DMS114 treated with DMSO at 0.1 percent for 48 hours (cell line): ENCODE results near the gene TIMP2.
"Not testable (repeated sequence)": the region's sequence is repeated elsewhere in the genome, so short reads cannot be mapped to it uniquely, and the experiment has no call there.

Source experiments
- DNase-seq: peaks from one replicate; lab custom pipeline; 2025; ENCODE audit not compliant: unreplicated experiment; lab: John Stamatoyannopoulos, UW

TIMP2 gene

DNA sequence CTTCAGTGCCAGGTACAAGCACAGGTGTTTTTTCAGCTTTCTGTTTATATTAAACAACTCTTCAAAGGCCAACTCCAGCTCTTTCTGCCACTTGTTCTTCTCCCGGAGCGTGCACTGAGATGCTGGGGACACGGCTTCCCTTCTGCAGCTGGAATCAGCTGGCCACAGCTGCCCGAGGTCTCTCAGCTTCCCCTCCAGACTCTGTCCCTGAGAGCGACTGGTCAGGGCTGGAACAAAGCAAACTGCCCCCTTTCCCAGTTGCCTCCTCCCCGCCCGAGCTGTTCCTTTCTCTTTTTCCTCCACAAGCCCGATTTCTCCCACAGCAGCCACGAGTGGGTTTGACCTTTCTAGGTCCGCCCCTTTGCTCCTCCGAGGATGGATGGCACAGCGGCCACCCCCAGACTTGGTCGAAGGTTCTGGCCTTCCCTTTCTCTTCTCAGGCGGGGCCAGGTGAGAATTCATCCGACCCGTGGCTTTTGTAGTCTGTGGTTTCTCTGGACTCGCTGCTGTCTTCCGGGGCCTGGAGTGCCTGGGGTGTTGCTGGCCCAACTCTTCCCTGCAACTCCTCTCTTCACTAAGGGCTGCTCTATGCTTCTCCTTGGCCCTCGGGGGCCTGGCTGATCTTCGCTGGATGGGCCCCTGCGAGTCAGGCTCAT is 33.7 kb downstream of the TIMP2 start:
- DNase-seq: no peak

DNA sequence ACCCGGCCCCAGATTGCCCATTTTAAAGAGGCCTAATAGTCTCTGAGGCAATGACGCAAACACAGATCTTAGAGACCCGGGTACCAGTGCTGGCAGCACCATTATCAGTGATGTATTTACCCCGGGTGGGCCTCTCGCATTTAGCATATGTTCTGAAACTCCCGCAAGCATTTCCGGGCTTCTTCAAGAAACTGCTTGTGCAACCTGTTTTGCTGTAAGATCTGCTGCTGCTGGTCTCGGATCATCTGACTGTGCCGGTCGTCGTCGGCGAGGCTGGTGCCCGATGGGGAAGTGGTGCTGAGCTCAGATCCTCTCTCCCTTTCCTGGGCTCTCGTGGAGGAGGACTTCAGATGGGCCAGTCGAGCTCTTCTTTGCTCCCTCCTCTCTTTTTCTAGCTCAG is 34.7 kb downstream of the TIMP2 start:
- DNase-seq: no peak

DNA sequence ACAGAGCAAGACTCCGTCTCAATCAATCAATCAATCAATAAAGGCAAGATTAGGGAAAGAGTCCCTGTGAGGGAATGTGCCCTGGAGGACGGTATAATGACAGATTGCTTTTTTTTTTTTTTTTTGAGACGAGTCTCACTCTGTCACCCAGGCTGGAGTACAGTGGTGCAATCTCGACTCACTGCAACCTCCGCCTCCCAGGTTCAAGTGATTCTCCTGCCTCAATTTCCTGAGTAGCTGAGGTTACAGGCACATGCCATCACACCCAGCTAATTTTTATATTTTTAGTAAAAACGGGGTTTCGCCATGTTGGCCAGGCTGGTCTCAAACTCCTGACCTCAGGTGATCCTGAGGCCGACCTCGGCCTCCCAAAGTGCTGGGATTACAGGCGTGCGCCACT is 35.1 kb downstream of the TIMP2 start:
- DNase-seq: not testable (repeated sequence)

DNA sequence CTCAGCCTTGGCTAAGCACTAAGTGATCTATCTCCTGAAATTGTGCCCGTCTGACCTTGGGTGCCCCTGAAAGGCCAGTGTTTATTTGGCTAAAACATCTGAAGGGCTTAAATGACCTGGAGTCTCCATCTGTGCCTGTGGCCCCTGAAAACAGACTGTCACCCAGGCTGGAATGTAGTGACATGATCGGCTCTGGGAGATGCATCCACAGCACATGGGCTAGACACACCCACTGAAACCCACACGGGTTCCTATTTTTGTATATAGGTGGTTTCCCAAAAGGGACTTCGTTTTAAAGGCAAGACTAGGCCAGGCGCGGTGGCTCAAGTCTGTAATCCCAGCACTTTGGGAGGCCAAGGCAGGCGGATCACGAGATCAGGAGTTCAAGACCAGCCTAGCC is 35.7 kb downstream of the TIMP2 start:
- no peak for DNase-seq

DNA sequence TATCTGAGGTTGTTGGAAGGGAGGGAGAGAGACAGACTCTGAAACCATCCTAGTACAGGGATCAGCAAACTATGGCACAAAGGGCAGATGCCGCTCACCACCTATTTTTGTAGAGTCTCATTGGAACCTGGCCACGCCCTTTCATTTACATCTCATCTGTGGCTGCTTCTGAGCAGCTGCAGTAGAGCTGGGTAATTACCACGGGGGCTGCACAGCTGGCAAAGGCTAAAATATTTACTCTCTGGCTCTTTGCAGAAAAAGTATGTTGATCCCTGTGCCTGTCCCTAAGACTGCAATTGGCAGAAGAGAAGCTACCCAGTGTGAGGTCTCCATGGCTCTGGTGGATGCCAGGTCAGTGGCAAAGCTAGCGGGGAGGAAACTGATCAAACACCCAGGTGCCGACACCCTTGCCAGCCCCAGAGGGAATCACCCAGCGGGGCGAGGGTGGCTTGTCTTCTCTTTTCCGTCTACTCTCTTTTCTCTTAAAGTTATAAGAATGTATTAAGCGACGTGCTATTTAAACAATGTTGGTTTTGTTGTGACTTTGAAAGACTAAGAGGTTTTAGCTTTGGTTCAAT is 36.2 kb downstream of the TIMP2 start:
- DNase-seq: no peak

DNA sequence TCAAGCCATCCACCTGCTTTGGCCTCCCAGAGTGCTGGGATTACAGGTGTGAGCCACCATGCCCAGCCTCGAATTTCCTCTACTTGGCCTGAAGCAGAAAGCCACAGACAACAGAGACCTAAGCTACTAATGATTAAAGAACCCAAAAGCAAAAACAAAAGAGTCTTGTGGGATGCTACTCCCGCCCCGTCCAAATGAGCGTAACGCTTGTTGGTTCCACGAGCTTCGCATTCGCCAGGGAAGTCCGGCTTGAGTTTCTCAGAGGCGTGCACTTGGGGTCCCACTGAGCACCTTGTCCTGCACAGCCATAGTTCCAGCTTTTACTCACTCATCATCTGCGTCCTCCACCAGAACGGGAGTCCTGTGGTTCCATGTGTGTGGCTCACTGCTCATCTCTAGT is 38.2 kb downstream of the TIMP2 start:
- no peak for DNase-seq

DNA sequence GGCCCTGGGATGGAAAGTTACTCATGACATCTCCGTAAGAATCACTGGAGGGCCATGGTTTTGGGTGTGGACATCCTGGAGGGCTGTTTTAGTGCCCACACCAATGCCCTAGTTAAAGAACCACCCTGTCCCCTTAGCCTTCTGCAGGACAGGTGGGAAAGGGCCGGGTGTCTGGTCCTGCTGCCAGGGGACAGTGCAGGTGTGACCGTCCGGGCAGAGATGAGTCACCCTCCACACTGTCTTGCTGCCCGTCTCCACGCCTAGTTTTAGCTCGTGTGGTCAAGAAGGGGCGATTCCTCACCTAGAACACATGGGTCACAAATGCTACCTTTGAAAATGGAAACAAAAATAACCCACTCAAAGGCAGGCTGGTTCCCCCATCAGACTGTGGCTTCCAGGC is 39.2 kb downstream of the TIMP2 start:
- no peak for DNase-seq

DNA sequence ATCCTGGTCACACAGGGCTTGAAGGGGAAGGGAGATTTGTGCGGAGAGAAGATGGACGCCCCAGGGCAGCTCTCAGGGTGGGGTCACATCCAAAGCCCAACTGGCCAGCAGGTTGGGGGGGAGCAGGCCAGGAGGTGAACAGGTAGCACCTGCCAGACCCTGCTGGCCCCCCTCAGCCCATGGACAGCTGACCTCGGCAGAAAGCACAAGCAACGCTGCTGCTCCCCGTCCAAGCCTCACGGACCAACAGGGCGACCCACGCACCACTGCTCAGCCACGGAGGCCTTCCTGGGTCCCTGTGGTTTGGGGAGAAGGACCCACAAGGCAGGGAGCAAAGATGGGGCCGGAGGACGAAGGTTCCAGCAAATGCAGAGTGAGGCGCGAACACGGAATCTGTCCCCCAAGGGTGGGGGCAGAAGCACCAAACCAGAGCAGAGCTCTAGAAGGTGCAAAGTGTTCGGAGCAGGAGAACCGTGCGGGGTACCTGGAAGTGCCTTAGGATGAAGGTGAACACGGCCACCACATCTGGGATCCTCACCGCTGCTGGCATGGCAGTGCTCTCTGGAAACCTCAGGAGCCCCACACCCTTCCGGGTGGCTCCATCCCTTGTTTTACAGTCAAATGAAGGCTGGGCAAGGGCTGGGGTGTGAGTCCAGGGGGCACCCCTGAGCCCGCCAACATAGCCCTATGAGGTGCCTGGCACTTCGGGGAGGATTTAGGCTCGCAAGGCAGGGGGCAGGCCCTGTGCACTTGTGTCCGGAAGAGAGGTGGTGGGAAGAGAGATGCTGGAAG is 40.1 kb downstream of the TIMP2 start:
- DNase-seq: no peak

DNA sequence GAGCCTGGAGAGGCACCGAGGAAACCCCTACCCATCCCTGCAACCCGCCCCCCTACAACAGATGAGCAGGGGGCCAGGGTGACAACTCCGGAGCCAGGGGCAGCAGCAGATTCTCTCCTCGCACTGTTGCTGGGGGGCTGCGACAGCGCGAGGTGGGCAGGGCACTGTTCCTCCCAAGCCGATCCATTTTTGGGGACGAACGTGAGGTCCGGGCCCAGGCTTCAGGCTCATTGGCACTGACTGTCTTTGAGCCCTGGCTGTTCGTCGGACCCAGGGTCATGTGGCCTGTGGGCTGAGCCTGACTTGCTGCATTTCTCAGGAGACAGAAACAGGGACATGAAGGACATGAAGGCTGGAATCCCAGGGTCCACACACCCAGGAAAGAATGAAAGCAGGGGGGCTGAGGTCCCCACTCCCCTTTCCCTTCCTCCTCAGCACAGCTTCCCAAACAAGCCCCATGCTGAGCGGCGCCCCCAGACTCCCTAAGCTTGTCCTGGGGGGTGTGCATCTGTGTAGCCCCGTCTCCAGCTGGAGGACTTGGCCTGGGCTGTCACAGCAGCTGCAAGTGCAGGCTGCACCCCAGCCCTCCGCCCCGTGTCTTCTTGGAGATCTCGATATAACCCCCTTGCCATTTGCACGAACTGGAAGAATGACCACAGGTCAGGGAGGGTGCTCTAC is 40.9 kb downstream of the TIMP2 start:
- no peak for DNase-seq

DNA sequence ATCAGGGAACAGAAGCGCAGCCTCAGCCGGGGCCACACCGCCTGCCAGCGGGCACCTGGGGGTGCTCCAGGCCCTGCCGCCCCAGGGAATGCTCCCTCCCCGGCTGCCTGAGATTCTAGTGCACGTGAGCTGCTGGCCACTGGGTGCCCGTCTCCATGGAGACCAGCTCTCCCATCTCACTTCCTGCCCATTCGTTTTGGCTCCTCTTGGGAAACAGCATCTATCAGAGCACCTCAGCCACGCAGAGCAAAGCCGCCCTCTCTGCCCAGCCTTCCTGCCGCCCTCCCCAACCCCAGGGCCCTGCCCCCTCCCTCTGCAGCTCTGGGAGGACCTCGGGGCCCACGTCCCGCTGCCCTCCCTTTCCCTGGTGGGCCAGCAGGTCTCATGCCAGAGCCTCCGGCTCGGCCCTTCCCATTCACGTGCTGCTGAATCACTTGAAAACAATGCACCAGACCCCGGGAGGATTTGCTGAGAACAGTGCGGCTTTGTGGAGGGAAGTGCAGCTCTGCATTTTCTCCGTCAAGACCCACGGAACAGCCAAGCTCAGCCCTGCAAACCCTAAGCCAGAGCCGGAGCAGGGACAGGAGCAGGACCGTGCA is 41.6 kb downstream of the TIMP2 start:
- DNase-seq: no peak

DNA sequence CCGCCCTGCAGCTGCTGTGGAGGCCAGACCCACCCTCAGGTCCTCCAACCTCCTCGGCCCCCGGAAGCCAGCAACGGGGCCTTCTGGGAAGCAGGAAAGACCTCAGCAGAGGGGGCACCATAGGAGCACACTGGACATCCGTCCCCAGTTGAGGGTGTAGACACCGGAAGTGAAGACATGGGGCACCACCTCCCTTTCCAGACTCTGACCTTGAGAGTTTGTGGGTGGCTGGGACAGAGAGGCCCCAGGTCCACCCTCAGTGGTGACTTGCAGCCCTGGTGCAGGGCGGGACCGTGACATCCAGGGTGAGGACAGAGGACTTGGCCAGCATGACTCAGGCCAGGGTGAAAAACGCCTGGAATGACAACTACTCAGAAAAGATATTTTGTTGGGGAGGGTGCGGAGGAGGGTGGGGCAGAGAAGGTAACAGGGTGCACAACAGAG is 42.1 kb downstream of the TIMP2 start:
- DNase-seq: no peak

DNA sequence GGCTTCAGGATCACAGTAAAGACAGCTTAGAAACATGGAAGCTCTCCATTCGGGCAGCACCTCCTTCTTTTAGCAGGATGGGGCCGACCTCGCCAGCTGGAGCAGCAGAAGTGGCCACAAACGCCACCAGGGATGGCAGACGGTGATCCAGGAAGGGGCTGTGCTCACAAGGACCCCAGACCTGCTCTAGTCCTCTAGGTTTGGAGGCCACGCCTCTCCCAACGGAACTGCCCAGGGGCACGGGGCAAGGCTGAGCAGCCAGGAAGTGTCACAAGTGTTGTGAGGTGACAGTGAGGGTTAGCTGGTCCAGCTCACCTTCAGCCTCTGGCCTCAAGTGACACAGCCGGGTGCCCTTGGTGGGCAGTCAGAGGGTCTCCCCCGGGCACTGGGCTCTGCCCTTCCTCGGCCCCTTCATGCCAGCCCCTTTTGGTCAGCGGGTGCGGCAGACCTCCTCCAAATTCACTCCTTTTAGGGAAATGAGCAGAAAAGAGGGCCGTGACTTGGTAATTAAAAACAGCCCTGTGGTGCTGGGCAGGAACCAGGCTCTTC is 42.6 kb downstream of the TIMP2 start:
- DNase-seq: no peak

DNA sequence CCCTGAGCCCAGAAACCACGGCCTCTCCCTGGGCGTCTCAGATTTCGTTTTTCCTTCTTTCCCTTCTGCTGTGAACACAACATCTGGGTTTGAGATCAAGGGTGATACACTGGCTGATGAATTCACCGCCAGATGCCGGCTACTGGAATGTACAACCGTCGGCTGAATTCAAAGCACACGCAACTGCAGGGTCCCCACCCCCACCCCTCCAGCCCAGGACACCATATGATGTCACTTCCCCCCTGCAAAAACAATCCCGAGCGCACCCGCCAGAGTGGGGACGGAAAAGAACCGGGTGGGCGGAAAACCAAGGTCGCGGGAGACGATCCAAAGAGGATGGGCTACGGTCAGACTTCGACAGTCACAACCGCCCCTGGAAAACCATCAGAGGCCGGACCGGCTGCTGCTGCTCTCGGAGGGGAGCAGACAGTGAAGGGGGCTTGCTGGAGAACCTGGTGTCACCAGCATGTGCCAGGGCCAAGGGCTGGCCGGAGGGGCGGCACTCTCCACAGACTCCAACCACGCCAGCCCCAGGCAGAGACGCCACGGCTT is 45.5 kb downstream of the TIMP2 start:
- DNase-seq: no peak

DNA sequence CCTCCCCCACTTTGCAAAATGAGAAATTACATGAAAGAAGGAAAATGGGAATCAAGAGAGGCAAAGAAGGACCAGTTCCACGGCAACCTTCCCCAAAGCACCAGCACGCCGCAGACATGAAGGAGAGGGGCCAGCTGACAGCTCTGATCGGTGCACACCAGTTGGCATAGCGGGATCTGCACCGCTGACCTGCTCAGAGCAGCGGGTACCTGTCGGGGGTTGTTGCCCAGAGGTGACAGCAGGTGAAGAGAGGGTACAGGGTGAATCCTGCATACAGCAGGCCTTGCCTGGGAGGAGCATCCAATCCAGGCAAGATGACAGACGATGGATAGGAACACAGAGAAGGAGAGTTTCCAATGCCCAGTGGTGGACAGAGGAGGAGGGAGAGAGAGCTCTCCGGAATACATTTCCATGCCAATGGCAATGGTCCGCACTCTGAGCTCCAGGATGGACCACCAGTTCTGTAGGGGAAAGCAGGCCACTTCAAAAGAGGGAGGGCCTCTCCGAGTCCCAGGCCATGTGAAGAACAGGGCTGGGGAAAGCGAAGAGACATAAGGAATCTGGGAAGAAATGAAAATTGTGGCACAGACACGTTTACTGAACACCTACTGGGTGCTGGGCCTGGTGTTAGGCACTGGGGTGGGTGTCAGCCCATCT is 46.2 kb downstream of the TIMP2 start:
- no peak for DNase-seq

DNA sequence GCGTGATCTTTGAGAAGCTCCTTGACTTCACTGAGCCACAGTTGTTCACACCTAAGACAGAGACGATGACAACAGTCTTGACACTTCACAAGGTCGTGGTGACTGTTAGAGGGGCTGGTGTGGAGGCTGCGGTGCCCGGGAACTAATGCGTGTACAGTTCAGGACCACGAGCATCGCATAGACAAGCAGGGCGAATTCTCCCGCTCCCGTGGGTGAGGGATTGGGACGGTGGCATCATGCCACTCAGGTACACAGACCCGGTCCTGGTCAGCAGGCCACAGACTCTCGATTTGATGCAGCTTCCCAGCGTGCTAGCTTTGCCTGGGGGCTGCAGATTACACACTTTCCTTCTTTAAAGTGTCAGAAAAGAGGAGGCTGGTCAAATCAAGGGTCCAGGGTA is 46.9 kb downstream of the TIMP2 start:
- no peak for DNase-seq

DNA sequence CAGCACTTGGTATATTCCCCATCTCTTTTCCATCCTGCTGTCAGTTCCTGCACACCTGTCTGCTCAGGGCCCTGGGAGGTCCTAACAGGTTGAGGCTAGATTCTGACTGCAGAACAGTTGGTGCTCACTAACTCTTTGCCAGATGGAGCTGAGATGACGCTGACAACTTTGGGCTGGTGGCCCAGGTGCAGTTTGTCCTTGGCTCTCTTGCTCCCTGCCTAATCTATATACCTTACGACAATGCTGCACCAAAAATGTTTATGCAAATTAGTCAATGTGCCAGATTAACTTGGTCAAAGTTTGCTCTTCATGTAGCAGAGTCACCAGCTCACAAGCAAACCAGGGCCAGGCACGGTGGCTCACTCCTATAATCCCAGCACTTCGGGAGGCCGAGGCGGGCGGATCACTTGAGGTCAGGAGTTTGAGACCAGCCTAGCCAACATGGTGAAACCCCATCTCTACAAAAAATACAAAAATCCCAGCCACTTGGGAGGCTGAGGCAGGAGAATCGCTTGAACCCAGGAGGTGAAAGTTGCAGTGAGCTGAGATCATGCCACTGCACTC is 48.2 kb downstream of the TIMP2 start:
- not testable (repeated sequence) for DNase-seq

DNA sequence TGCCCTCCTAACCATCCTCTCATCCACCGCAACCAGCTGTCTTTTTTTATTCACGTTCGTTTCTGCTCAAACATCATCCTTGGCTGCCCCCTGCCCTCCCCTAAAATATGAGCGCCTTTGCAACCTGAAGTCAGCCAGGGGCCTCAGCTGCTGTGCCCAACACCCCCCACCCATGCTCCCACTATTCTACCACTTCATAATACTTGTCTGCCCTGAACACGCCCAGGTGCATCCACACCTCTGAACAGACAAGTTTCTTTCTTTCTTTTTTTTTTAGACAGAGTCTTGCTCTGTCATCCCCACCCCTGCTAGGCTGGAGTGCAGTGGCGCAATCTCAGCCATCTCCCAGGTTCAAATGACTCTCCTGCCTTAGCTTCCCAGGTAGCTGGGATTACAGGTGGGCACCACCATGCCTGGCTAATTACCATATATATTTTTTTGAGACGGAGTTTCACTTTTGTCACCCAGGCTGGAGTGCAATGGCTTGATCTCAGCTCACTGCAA is 49.0 kb downstream of the TIMP2 start:
- DNase-seq: no peak

DNA sequence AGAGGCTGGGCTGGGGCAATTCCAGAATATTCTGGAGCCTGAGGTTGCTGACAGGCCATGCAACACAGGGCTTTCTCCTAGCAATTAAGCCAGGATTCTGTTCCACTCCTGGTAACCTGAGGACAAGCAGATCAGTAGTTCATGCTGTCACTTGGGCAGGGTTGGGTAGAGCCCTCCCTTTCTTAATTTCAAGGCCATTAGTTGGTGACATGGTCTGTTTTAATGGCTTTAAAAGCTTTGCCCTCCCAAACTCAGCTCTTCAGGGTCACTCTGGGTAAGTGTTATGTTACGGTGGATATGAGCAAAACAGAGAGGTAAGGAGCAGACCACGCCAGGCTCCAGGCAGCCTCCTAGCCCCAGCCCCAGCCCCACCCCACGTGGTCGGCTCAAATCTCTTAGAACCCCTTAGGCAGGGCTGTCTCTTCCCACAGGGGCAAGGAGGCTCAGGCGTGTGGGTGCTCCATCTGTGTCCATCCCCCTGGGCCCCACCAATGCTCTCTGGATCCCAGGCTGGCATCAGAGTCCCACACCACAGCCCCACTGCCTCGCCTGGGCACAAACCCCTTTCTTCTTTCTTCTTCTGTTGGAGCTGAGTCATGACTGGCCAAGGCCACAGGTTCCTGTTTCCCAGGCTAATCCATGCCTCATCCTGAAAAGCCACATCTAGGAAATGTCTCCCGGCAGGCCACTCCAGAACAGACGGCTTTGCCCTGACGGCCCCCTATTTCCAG is 49.7 kb downstream of the TIMP2 start:
- no peak for DNase-seq
